H9 (cell line): ENCODE measurements around the gene KDM4F. TPM values are rescaled to one million over a fixed set of nuclear protein-coding genes. Genes with fewer than 3 reads are reported as not detected.

Experiments used
- DNase-seq: peaks from one replicate; pipeline ENCODE4 v3.0.0-alpha.2; 2017
- H2AFZ ChIP-seq: one replicate; pipeline ENCODE4 v1.6.1; 2013; ENCODE audit warnings: mild to moderate bottlenecking, low read length, control low read depth, moderate library complexity
- H2AK5ac ChIP-seq: 2 replicates; pipeline ENCODE4 v1.6.1; 2013; ENCODE audit warnings: low read length, control low read depth, mixed read lengths; ENCODE audit not compliant: insufficient read length
- H2BK120ac ChIP-seq: one replicate; pipeline ENCODE4 v1.6.1; 2013; ENCODE audit warnings: low read depth, mild to moderate bottlenecking, low read length, control low read depth, inconsistent platforms; ENCODE audit not compliant: poor library complexity, severe bottlenecking
- H2BK12ac ChIP-seq: 2 replicates; pipeline ENCODE4 v1.6.1; 2013; ENCODE audit warnings: low read length, control low read depth, mixed read lengths, low read depth; ENCODE audit not compliant: insufficient read length
- H2BK15ac ChIP-seq: 2 replicates; pipeline ENCODE4 v1.6.1; 2013; ENCODE audit warnings: low read depth, low read length, control low read depth
- H2BK20ac ChIP-seq: one replicate; pipeline ENCODE4 v1.6.1; 2013; ENCODE audit warnings: low read depth, mild to moderate bottlenecking, low read length, control low read depth, inconsistent platforms; ENCODE audit not compliant: poor library complexity, severe bottlenecking
- H2BK5ac ChIP-seq: 2 replicates; pipeline ENCODE4 v1.6.1; 2013; ENCODE audit warnings: low read length, control low read depth, mixed read lengths; ENCODE audit not compliant: insufficient read length
- H3K14ac ChIP-seq: 2 replicates; pipeline ENCODE4 v1.6.1; 2013; ENCODE audit warnings: low read length, control low read depth; ENCODE audit not compliant: insufficient read depth
- H3K18ac ChIP-seq: 2 replicates; pipeline ENCODE4 v1.6.1; 2013; ENCODE audit warnings: low read depth, mild to moderate bottlenecking, mixed read lengths, low read length, control low read depth; ENCODE audit not compliant: insufficient read length
- H3K23ac ChIP-seq: 2 replicates; pipeline ENCODE4 v1.6.1; 2013; ENCODE audit warnings: low read length, control low read depth, mixed read lengths, low read depth; ENCODE audit not compliant: insufficient read length
- H3K23me2 ChIP-seq: 2 replicates; pipeline ENCODE4 v1.6.1; 2013; ENCODE audit warnings: low read depth, mild to moderate bottlenecking, mixed read lengths, low read length, control low read depth; ENCODE audit not compliant: insufficient read length, poor library complexity, severe bottlenecking
- H3K27ac ChIP-seq: 2 replicates; pipeline ENCODE4 v1.5.1; 2013; ENCODE audit warnings: low read length, control low read depth, mixed read lengths, low read depth; ENCODE audit not compliant: insufficient read length
- H3K27me3 ChIP-seq: 2 replicates; pipeline ENCODE4 v1.6.1; 2013; ENCODE audit warnings: low read length, control low read depth, inconsistent platforms; ENCODE audit not compliant: insufficient read depth
- H3K4ac ChIP-seq: 2 replicates; pipeline ENCODE4 v1.6.1; 2013; ENCODE audit warnings: low read depth, mild to moderate bottlenecking, control low read depth, inconsistent platforms, low read length, moderate library complexity
- H3K4me1 ChIP-seq: 2 replicates; pipeline ENCODE4 v1.6.1; 2013; ENCODE audit warnings: low read length, control low read depth, inconsistent platforms; ENCODE audit not compliant: insufficient read depth
- H3K4me2 ChIP-seq: 2 replicates; pipeline ENCODE4 v1.6.1; 2013; ENCODE audit warnings: low read length, control low read depth, mixed read lengths; ENCODE audit not compliant: insufficient read length, insufficient read depth
- H3K56ac ChIP-seq: 2 replicates; pipeline ENCODE4 v1.6.1; 2013; ENCODE audit warnings: low read depth, mild to moderate bottlenecking, mixed read lengths, low read length, control low read depth; ENCODE audit not compliant: insufficient read length
- H3K79me1 ChIP-seq: 2 replicates; pipeline ENCODE4 v1.6.1; 2013; ENCODE audit warnings: low read depth, mild to moderate bottlenecking, moderate library complexity, low read length, control low read depth, inconsistent platforms; ENCODE audit not compliant: insufficient read depth, poor library complexity, severe bottlenecking
- H3K79me2 ChIP-seq: 2 replicates; pipeline ENCODE4 v1.6.1; 2013; ENCODE audit warnings: low read length, control low read depth, inconsistent platforms; ENCODE audit not compliant: insufficient read depth
- H3K9ac ChIP-seq: 2 replicates; pipeline ENCODE4 v1.6.1; 2013; ENCODE audit warnings: low read length, control low read depth, mixed read lengths; ENCODE audit not compliant: insufficient read length; ENCODE audit errors: extremely low read depth
- H3K9me3 ChIP-seq: one replicate; pipeline ENCODE4 v1.6.1; 2013; ENCODE audit warnings: low read depth, low read length, inconsistent platforms; ENCODE audit not compliant: control insufficient read depth
- H3T11ph ChIP-seq: one replicate; pipeline ENCODE4 v1.6.1; 2013; ENCODE audit warnings: mild to moderate bottlenecking, low read length, control low read depth, inconsistent platforms
- H4K20me1 ChIP-seq: one replicate; pipeline ENCODE4 v1.6.1; 2013; ENCODE audit not compliant: control insufficient read depth, insufficient read length, insufficient read depth
- H4K5ac ChIP-seq: 2 replicates; pipeline ENCODE4 v1.6.1; 2013; ENCODE audit warnings: low read depth, mild to moderate bottlenecking, mixed read lengths, low read length, control low read depth; ENCODE audit not compliant: insufficient read length
- H4K8ac ChIP-seq: replicated peaks from 2 replicates; pipeline ENCODE4 v1.6.1; 2013; ENCODE audit warnings: low read length, control low read depth, mixed read lengths, low read depth; ENCODE audit not compliant: insufficient read length
- H4K91ac ChIP-seq: 2 replicates; pipeline ENCODE4 v1.6.1; 2013; ENCODE audit warnings: low read depth, mild to moderate bottlenecking, moderate library complexity, mixed read lengths, low read length, control low read depth; ENCODE audit not compliant: insufficient read length
- H3K27ac Mint-ChIP-seq, 3 experiments: 2 replicates in 2 of 3; 3 replicates in 1 of 3; pipeline ENCODE4 v1.8.0; 2020 to 2021; ENCODE audit warnings: mixed read lengths in 3 of 3, mild to moderate bottlenecking in 1 of 3, moderate library complexity in 1 of 3
- H3K27me3 Mint-ChIP-seq: 2 replicates; pipeline ENCODE4 v1.8.0; 2021; ENCODE audit warnings: low read depth, mild to moderate bottlenecking, moderate library complexity, mixed read lengths
- H3K36me3 Mint-ChIP-seq, 3 experiments: 2 replicates in 2 of 3; 3 replicates in 1 of 3; pipeline ENCODE4 v1.8.0; 2020 to 2021; ENCODE audit warnings: low read depth in 3 of 3, mixed read lengths in 3 of 3; ENCODE audit not compliant: insufficient read depth in 1 of 3
- H3K4me1 Mint-ChIP-seq, 2 experiments: 2 replicates each; pipeline ENCODE4 v1.8.0; 2020; ENCODE audit warnings: mixed read lengths in 2 of 2
- H3K4me3 Mint-ChIP-seq, 2 experiments: 2 replicates in 1 of 2; 3 replicates in 1 of 2; pipeline ENCODE4 v1.8.0; 2020 to 2021; ENCODE audit warnings: mild to moderate bottlenecking in 2 of 2, mixed read lengths in 2 of 2, moderate library complexity in 1 of 2
- H3K9me3 Mint-ChIP-seq, 2 experiments: 2 replicates in 1 of 2; 3 replicates in 1 of 2; pipeline ENCODE4 v1.8.0; 2020; ENCODE audit warnings: mild to moderate bottlenecking in 2 of 2, mixed read lengths in 2 of 2, moderate library complexity in 1 of 2
- CTCF ChIP-seq: fragments of 200-600 bp; sonication (generic); conservative IDR thresholded peaks from 3 replicates; pipeline ENCODE4 v1.8.0; 2021; ENCODE audit warnings: antibody characterized with exemption, mild to moderate bottlenecking
- WGBS: extraction: QIAGEN DNeasy Blood & Tissue Kit; methylation state at CpG from one replicate; pipeline ENCODE4 v1.1.7; 2013; ENCODE audit warnings: missing lambda C conversion rate, low lambda C conversion rate, mixed read lengths; ENCODE audit not compliant: insufficient read length; ENCODE audit errors: extremely low coverage; 5-methylcytosine and 5-hydroxymethylcytosine counted together
- total RNA-seq: library from RNA; stranded (reverse); gene quantifications from 2 replicates; pipeline ENCODE4 v1.2.1, GENCODE V29; 2021

The KDM4F gene
- total RNA-seq, 1 experiment from 2014 or later: not detected

GRCh38 chr11:95065336-95065735, 16.1 kb downstream of the KDM4F start:
- Histone ChIP-seq H3K79me2 (no peaks in the 10 kb centered on the region), H3K9me3 (no peaks in the 10 kb centered on the region), H2BK12ac (no peak overlapping the region), H4K20me1 (no peaks in the 10 kb centered on the region), H3K23me2 (peaks cover 8% of the 10 kb centered on the region), H3K4me2 (no peak overlapping the region), H2BK5ac (no peak overlapping the region), H3K79me1 (no peaks in the 10 kb centered on the region), H3K14ac (no peak overlapping the region), H2BK15ac (no peak overlapping the region), H3K27me3 (no peaks in the 10 kb centered on the region), H4K91ac (no peak overlapping the region), H4K8ac (no peak overlapping the region), H3K4me1 (no peaks in the 10 kb centered on the region), H3K23ac (no peak overlapping the region), H3K4ac (no peak overlapping the region), H4K5ac (no peak overlapping the region), H2AFZ (no peak overlapping the region), H3K56ac (no peak overlapping the region), H2BK20ac (no peak overlapping the region), H2AK5ac (no peak overlapping the region), H3K27ac (no peak overlapping the region), H3T11ph (no peak overlapping the region), H3K9ac (no peak overlapping the region), H2BK120ac (no peak overlapping the region), H3K18ac (no peak overlapping the region)
- H3K4me1 Mint-ChIP-seq: peaks cover 18% of the 10 kb centered on the region in 2 experiments
- peaks cover 0 to 3% of the 10 kb centered on the region in 2 experiments; a peak in 1 of 5 replicates for H3K9me3 Mint-ChIP-seq
- H3K27me3 Mint-ChIP-seq: peaks cover 25% of the 10 kb centered on the region
- no peak overlapping the region for H3K27ac Mint-ChIP-seq
- no peak for TF ChIP-seq CTCF
- peaks cover 0 to 2% (median under 1%) of the 10 kb centered on the region in 3 experiments; a peak in 2 of 7 replicates for H3K36me3 Mint-ChIP-seq
- H3K4me3 Mint-ChIP-seq: no peak overlapping the region
- DNase-seq: no peak
- WGBS: no CpG with 5 or more reads among the region's 1 CpG
